Measurements from ENCODE around the gene CLEC12A.
"Not testable (repeated sequence)": the region's sequence is repeated elsewhere in the genome, so short reads cannot be mapped to it uniquely, and the experiment has no call there.

CLEC12A gene

DNA sequence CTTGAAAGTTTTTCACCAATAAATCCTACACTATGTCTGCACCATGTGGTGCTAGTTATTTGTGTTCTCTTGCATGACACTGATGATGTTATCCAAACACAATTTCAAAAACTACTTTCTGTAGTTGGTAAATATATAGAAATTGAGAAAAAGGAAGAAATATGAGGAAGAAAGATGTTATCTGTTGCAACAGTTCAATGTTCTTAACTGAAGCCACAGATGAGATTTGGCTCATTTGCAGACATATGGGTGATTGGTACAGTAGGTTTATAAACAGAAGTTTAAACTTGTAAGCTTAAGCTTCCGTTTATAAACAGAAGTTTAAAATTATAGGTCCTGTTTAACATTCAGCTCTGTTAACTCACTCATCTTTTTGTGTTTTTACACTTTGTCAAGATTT lies at the start of gene CLEC12A:
Gene CLEC12A, plus strand, starts transcription at position 229 of the 400 bp plus-strand sequence. CDS start 188 bp downstream, outside the sequence.
- no peak for DNase-seq (ENCODE audit: low read depth)

DNA sequence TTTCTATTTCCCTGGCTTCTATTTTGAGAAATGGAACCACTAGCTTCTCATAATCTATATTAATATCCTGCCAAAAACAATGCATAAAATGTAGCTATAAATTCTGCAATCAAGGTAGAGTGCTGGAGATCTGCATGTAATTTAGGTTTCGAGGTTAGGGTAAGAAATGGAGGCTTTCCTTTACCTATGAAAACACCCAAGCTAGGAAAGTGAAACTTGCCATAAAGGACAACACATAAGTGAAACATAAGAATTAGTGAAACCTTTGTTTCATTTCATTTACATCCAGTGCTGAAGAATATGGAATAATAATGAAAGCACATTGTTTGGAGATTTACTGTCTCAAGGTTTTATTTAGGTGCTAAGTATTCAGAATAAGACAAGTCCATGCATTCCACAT lies 48.8 kb upstream of the CLEC12A start:
- no peak for DNase-seq (ENCODE audit: low read depth)

DNA sequence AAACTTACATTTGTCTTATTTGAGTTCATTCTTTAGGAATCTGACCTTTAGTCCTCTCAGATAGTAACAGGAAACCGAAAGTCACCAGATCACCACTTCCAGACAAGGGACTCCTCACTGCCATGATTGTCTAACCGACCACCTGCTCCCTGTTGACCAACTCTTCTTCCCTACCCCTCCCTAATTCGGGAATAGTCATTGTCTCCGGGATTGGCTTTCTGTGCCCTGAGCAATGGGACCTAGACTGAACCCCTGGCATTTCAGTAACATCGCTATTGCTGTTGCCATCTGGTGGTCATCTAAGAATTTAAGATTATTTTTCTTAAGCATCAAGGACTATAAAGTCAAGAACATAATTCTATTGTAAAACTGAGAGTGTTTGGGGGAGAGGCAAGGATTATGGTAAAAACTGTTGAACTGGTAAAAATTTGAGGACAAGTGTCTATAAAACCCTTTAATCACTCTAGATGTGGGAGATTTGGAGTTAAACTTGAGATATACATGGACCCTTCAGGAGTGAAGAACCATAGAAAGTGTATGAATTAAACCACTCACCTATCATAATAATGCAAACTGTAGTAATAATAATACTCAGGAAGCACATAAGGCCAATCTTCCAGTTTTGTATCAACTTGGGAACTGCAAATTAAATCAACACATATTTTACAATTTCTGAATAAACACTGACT lies 45.4 kb upstream of the CLEC12A start:
- DNase-seq (ENCODE audit: low read depth), result no peak

DNA sequence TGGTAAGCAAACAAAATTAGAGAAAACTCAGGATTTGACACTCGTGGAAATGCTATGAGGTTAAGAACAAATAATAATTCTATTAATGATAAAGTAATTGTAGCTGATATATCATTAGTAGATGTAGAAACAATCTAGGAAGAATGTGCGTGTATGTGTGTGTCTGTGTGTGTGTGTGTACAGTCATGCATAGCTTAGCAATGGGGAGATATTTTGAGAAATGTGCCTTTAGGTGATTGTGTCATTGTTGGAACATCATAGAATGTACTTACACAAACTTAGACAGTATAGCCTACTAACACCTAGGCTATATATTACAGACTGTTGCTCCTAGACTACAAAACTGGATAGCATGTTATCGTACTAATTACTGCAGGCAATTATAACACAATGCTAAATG lies 44.3 kb upstream of the CLEC12A start:
- no peak for DNase-seq (ENCODE audit: low read depth)

DNA sequence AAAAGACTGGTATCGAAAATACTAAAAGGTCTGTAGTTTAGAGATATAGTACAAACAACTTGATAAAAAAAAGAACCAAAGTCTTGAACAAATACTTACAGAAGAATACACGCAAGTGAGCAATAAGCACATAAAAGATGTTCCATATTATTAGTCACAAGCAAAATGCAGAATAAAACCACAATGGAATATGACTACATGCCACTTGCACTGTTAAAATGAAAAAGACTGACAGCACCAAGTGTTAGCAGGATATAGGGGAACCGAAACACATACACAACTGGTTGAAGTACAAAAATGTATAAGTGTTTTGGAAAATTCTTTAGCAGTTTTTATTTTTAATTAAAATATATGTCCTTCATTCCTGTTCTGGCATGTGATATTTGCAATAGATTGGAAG lies 42.6 kb upstream of the CLEC12A start:
- no peak for DNase-seq (ENCODE audit: low read depth)

DNA sequence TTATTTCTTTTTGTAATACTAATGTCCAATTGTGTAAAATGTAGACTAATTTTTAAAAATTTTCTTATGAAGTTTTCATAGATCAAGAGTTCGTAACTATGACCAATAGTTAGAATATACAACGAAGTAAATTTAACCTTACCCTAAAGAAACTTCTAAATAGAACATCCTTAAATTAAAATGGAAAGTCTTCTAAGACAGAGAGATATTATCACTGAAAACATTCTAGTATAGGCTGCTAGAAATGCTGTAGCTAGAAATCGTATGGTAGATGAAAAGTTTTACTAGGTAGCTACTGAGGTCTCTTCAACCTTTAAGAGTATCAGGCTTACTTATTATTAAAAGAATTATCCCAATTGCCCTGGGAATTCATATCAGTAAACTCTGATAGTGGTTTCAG lies 40.0 kb upstream of the CLEC12A start:
- no peak for DNase-seq (ENCODE audit: low read depth)

DNA sequence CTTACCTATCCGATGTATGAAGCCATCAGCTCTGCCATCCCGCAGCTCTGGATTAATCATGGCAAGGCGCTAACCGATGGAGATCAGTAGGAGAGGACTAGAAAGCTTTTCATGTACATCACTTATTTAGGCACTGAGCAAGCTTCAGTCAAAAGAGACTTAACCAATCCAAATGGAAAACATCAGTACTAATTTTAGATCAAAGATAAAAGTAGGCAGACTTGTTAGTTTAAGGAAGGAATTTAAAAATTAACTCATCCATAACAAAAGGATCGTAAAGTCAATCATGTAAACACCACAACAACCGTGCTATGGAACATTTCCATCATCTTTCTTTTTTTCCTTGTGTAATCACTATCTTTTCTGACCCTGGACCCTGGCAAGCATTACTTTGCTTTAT lies 38.9 kb upstream of the CLEC12A start, which contains the start of gene CLEC2A:
Gene CLEC2A, minus strand, starts transcription at position 101 of the 400 bp plus-strand sequence. Its CDS starts 41 bp downstream, at position 60.
- DNase-seq (ENCODE audit: low read depth), result no peak

DNA sequence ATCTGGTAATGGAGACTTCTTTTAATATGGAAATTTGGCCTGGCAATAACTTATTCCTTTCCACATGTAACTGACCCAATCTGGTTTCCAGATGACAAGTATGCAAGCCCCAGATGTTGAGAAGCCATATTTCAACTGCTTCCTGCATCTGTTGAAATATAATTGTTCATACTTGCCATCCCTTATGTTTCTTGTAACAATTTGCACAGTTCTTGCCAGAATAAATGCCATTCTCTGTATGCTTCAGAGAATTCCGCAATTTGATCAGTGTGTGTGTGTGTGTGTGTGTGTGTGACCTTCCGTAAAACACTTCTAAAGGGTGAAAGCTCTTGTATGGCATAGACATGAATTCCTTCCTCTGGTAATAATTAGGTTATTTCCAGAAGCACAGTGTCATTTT lies 37.3 kb upstream of the CLEC12A start:
- no peak for DNase-seq (ENCODE audit: low read depth)

DNA sequence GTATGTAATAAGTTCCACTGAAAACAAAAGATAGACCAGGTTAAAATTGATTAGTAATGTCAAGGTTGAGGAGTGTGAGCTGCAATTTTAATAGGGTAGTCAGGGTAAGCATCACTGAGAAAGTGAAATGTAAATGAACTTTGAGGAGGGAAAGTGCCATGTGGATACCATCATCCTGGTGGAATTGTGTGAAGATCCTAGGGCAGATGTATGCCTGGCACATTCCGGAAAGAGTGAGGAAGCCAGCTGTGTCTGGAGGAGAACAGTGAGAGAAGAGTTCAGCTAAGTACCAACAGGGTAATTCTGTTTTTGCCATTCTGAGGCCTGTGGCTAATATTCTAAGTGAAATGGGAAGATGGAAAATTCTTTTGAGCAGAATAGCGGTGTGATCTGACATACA lies 36.2 kb upstream of the CLEC12A start:
- DNase-seq (ENCODE audit: low read depth), result no peak

DNA sequence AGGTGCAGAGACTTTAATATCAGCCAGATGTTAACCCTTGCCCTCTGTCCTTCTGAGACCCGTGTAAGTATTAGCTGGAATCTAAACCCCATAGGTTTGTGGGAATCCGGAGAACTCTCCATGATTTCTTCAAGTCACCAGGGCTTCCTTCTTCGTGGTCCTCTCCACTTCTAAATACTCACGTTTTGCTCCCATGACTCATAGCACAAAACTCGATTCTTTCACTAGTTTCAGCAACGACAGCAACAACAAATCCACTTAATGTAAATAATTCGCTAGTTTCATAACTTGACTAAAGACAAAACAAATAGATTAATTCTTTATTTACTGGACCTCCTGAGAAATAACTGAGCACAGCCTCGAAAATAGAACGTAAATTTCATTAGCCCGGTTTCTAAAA lies 34.6 kb upstream of the CLEC12A start:
- DNase-seq (ENCODE audit: low read depth), result no peak

DNA sequence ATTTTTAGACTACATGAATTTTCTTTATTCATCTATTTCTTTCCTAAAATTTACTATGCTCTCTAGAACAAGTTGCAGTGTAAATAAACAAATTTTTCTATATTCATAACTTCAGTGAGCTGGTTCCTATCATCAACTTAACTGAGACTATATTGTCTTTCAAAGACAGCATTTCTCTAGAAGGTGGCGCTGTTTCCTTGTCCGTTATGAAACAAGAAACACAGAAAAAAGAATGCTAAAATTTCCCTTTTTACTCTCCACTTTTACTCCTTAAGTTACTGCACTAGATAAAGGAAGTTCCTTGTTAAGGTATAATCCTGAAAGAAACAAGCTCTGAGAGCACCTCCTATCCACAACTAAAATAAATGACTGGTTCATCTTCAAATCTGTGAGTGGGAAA lies 30.8 kb upstream of the CLEC12A start:
- DNase-seq (ENCODE audit: low read depth), result no peak

DNA sequence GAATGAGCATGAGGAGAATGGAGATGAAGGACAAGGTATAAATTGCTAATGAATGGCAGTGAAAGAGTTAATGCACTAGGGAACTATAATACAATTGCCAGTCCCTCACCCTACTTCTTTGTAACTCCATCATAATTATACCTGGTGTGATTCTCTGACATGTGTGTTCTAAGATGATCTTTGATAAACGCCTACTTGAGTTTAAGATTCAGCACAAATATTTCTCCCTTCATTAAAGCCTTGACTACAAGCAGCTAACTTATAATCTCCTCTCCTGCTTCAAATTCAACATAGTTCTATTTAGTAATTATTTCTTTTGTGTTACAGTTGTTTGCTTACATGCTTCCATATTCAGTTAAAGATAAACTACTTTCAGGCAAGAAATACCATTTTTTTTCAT lies 29.4 kb upstream of the CLEC12A start:
- no peak for DNase-seq (ENCODE audit: low read depth)

DNA sequence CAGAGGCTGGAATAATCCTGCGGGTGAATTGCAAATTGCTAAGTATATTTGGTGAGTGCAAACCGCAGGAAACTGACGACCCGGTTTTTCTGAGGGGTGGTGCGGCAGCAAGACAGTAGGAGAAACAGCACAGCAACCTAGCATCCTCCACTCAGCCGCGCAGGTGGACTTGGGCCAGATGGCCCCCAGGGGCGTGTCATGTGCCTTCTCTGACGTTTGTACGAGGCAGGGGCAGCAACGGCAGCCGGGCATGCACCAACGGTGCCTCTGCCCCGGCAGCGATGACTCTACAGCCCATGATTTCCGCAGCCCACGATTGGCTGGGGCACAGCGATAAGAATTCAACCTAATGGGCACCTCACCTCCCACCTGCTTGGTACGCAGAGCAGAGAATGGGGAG lies 28.0 kb upstream of the CLEC12A start:
- no peak for DNase-seq (ENCODE audit: low read depth)

DNA sequence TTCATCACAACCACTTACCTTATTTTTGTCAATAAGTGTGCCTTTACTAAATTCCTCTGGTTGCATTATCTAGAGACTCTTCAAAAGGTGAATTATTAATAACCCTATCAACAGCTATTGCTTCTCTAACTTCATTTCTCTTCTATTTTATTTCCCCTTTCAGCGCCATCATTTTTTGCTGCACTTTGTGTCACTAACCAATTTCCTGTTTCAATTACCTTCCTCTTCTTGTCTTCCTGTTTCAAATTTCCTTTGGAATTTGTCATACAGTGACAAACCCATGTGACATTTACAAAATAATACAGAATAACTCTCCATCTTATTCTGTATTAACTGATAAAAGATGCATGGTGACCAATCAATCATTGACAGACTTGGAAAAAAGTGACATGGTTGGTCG lies 26.8 kb upstream of the CLEC12A start:
- DNase-seq (ENCODE audit: low read depth), result no peak

DNA sequence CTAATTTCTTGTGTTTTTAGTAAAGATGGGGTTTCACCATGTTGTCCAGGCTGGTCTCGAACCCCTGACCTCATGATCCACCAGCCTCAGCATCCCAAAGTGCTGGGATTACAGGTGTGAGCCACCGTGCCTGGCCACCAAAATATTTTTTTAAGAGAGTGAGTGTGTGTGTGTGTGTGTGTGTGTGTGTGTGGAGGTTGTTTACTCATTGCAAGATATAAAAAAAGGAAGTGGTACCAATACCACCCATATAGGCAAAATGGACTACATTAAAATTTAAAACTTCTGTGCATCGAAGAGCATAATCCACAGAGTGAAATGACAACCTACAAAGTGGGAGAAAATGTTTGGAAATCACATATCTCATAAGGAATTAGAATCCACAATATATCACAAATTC lies 23.5 kb upstream of the CLEC12A start:
- DNase-seq (ENCODE audit: low read depth), result no peak

DNA sequence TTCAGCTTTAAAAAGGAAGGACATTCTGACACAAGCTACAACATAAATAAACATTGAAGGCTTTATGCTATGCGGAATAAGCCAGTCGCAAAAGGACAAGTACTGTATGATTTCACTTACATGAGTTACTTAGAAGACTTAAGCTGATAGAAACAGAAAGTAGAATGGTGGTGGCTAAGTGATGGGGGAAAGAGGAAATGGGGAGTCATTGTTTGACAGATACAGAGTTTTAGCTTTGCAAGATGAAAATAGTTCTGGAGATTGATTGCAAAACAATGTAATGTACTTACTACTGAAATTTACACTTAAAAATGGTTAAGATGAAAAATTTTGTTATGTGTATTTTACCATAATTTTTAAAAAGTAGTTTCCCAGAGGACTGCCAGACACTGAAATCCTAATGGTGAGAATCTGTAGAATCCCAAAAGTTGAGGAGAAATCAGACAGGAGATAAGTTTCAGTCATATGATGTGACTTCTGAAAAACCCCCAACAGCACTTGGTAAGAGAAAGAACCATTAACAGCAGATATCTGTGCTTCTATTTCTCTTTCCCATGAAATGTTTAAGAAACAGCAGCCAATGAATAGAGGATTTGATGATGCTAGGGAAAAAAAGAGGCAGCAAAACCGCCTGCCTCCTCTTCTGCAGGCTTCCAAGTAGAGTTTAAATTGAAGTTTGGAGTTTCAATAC lies 22.5 kb upstream of the CLEC12A start:
- no peak for DNase-seq (ENCODE audit: low read depth)

DNA sequence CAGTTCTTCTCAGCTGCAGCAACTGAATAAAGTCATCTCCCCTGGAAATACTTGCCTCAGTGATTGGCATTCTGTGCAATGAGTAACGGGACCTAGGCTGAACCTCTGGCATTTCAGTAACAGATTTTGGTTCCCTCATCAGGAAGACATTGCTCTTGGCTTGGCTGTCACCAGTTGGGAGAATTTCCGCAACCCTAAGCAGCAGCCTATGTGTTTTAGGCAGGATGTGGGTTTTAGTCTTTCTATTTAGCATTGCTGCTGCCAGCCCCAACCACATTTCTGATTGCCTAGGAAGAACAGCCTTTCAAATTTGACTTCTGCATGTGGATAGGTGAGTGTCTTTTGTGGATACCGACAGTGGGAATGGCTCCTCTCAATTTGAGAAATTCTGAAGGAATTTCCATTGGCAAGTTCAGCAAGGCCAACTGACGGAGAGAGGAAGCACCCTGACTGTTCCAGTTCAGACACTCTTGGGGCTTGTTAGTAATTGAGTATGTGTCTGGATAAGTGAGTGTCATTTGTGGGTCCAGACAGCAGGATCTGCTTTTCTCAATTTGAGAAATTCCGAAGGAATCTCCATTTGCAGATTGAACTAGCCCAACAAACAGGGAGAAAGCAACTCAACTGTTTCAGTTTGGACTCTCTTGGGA lies 20.1 kb upstream of the CLEC12A start:
- DNase-seq (ENCODE audit: low read depth), result no peak

DNA sequence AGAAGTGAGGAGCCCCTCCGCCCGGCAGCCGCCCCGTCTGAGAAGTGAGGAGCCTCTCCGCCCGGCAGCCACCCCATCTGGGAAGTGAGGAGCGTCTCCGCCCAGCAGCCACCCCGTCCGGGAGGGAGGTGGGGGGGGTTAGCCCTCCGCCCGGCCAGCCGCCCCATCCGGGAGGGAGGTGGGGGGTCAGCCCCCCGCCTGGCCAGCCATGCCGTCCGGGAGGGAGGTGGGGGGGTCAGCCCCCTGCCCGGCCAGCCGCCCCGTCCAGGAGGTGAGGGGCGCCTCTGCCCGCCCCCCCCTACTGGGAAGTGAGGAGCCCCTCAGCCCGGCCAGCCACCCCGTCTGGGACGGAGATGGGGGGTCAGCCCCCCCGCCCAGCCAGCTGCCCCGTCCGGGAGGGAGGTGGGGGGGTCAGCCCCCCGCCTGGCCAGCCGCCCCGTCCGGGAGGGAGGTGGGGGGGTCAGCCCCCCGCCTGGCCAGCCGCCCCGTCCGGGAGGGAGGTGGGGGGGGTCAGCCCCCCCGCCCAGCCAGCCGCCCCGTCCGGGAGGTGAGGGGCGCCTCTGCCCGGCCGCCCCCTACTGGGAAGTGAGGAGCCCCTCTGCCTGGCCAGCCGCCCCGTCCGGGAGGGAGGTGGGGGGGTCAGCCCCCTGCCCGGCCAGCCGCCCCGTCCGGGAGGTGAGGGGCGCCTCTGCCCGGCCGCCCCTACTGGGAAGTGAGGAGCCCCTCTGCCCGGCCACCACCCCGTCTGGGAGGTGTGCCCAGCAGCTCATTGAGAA lies 18.1 kb upstream of the CLEC12A start:
- DNase-seq (ENCODE audit: low read depth), result not testable (repeated sequence)

DNA sequence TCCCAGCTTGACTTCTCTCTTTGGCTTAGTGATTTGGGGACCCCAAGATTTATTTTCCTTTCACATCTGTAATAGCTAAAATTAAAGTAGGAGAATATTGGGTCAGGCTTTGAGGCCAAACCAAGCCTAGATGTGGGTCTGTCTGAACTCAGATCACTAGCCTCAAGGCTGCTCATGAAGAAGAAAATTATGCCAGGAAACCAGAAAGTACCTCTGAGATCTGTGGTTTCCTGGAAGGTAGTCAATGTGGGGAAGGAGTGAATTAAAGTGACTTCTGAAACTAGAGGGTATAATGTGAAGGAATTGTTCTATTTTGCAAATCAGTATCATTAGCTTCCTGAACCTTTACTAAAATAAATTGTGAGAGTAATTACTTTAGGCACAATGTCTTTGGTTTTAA lies 13.4 kb upstream of the CLEC12A start:
- no peak for DNase-seq (ENCODE audit: low read depth)

DNA sequence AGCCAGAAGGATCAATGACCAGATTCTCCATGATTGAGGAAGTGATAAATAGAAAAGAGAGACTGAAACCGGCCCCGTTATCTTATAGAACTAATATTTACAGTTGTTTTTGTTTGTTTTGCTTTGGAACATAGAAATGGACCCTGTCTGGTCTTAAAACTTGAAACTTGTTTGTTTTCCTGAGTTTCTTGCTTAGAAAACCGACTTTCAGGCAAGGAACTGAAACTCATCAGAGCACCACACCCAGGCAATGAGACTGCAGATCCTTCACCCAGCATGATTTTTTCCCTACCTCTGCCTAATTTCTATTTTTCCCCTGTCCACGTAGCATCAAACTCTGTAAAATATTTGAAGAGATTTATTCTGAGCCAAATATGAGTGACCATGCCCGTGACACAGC lies 10.6 kb upstream of the CLEC12A start:
- DNase-seq (ENCODE audit: low read depth), result no peak

DNA sequence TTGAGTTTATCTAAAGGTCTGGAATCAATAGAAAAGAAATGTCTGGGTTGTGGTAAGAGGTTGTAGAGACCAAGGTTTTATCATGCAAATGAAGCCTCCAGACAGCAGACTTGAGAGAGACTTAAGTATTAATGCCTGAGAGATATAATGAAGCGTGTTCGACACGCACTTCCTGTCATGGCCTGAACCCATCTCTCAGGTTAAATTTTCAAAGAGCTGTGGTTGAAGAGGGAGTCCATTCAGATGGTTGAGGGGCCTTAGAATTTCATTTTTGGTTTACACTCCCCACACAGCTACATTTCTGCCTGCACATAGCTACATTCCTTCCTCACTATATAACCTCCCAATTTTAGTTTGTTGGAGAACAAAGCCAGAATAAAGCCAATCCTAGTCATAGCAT lies 10.1 kb upstream of the CLEC12A start:
- no peak for DNase-seq (ENCODE audit: low read depth)

DNA sequence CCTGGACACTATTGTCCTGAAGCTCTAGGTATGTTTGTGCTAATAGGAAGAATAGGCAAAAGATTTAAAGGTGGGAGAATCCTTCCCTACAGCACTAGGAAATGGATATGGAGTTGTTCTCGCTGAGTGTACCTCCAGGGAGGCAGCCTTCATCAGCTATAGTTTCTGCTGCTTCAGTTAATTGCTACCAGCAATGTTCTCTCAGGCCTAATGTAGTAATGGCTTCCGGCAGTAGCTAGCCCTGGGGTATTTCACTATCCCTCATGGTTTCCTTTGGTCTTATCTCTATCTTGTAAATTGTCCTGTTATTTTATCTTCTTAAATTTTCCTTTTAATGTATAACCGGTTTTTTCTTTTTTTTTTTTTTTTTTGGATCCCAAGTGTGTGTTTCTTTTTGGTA lies 9.3 kb upstream of the CLEC12A start:
- DNase-seq (ENCODE audit: low read depth), result no peak

DNA sequence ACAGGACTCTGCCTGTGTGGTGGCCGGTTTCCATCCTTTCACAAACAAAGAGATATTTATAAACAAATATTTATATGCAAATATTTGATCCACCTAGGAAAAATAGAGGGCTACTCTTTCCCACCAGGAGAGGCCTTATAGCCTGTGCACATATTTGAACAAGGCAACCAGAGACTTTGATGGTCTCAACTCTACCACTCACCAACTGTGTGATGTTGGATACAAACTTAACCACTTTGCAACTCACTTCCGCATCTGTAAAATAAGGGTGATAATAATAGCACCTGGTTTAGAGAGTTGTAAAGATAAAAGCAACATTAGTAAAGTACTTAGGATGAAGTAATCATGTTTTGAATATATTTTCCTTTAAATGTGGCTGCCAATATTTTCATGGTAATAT lies 1.5 kb upstream of the CLEC12A start:
- DNase-seq (ENCODE audit: low read depth), result no peak
